HepG2 (cell line): ENCODE measurements around the gene ATP2B3. TPM values are rescaled to one million over a fixed set of nuclear protein-coding genes. Genes with fewer than 3 reads are reported as not detected.
A peak's percentile ranks its signal among the peaks of the same experiment; 100 is the strongest.

Source experiments
- ATAC-seq: fragments of 200-7000 bp; cut with Tn5 transposase; 3 replicates; pipeline ENCODE4 v1.9.1; 2020; ENCODE audit warnings: mild to moderate bottlenecking, moderate library complexity
- BruUV-seq: library from RNA; stranded (reverse); fragments of 400-500 nt; replicated peaks from 2 replicates; lab custom pipeline; 2021; lab: Mats Ljungman, UMichigan
- CTCF ChIA-PET: fragments of 300-600 bp; formaldehyde crosslinking; extraction: SDS; loops from one replicate; lab custom pipeline; 2021; ENCODE audit warnings: low total read pairs, inconsistent platforms, low intra/inter-chr PET ratio; lab: Yijun Ruan, JAX
- POLR2A ChIA-PET: fragments of 350-600 bp; sonication (Branson Sonifier 250); formaldehyde crosslinking; loops from one replicate; lab custom pipeline; 2020; ENCODE audit warnings: antibody characterized with exemption, inconsistent platforms; lab: Yijun Ruan, JAX
- DNase-seq: peaks from one replicate; pipeline ENCODE4 v3.0.0-alpha.2; 2015; ENCODE audit warnings: low spot score
- FAIRE-seq: peaks from 3 replicates; lab custom pipeline; 2011; peaks lifted over from hg19 to GRCh38; lab: Jason Lieb, UNC
- H2AFZ ChIP-seq: one replicate; pipeline ENCODE4 v1.6.1; 2011; ENCODE audit warnings: low read length, inconsistent platforms
- H3K27ac ChIP-seq: fragments of 300-600 bp; 3 replicates; pipeline ENCODE4 v1.8.0; 2011; ENCODE audit warnings: mixed run types, mild to moderate bottlenecking, mixed read lengths, low read length, inconsistent platforms; ENCODE audit not compliant: insufficient read depth; ENCODE audit errors: extremely low read length
- H3K27me3 ChIP-seq, 2 experiments: fragments of 200-600 bp in 1 of 2; 2 replicates in 1 of 2; 3 replicates in 1 of 2; pipeline versions ENCODE4 v1.6.0 to v1.8.0; 2011; ENCODE audit warnings: low read length in 2 of 2, mild to moderate bottlenecking in 2 of 2, moderate library complexity in 2 of 2, inconsistent platforms in 1 of 2; ENCODE audit not compliant: insufficient read depth in 2 of 2, control insufficient read depth in 1 of 2
- H3K36me3 ChIP-seq, 2 experiments: fragments of 200-600 bp in 1 of 2; replicated peaks in 1 of 2; 2 replicates in 1 of 2; 3 replicates in 1 of 2; pipeline versions ENCODE4 v1.5.1 to v1.8.0; 2011; ENCODE audit warnings: low read length in 2 of 2, inconsistent platforms in 1 of 2; ENCODE audit not compliant: insufficient read depth in 2 of 2, control insufficient read depth in 1 of 2
- H3K4me1 ChIP-seq: 2 replicates; pipeline ENCODE4 v1.5.1; 2012; ENCODE audit warnings: low read length, inconsistent platforms; ENCODE audit not compliant: insufficient read depth
- H3K4me2 ChIP-seq: 2 replicates; pipeline ENCODE4 v1.6.0; 2011; ENCODE audit warnings: low read depth, low read length, inconsistent platforms
- H3K4me3 ChIP-seq, 3 experiments: fragments of 200-600 bp in 1 of 3; sonication (generic), shearing (Covaris generic) in 1 of 3; replicated peaks in 1 of 3; 2 replicates each; pipeline ENCODE4 v1.5.1; 2011 to 2016; ENCODE audit warnings: low read length in 3 of 3, inconsistent platforms in 2 of 3, low read depth in 2 of 3, mild to moderate bottlenecking in 2 of 3, control low read depth in 1 of 3, mixed read lengths in 1 of 3; ENCODE audit not compliant: insufficient read depth in 1 of 3
- H3K79me2 ChIP-seq: one replicate; pipeline ENCODE4 v1.6.1; 2011; ENCODE audit warnings: low read length, inconsistent platforms; ENCODE audit not compliant: insufficient read depth
- H3K9ac ChIP-seq: 2 replicates; pipeline ENCODE4 v1.6.0; 2011; ENCODE audit warnings: mild to moderate bottlenecking, low read depth, low read length, inconsistent platforms; ENCODE audit not compliant: insufficient read depth
- H3K9me3 ChIP-seq: 2 replicates; pipeline ENCODE4 v1.5.1; 2012; ENCODE audit warnings: mild to moderate bottlenecking, low read length
- H4K20me1 ChIP-seq: 2 replicates; pipeline ENCODE4 v1.6.0; 2011; ENCODE audit warnings: inconsistent platforms, mild to moderate bottlenecking, low read length, moderate library complexity; ENCODE audit not compliant: insufficient read depth
- ASH2L ChIP-seq: fragments of 300-600, 200-600 bp; sonication (generic); IDR thresholded peaks from 2 replicates; pipeline ENCODE4 v1.7.0; 2017; ENCODE audit warnings: low read depth, mild to moderate bottlenecking, moderate library complexity, mixed read lengths, low read length; ENCODE audit not compliant: insufficient read length
- ATF7-NPFF ChIP-seq: sonication (generic); formaldehyde crosslinking; IDR thresholded peaks from 2 replicates; pipeline ENCODE4 v1.8.1; 2023; ENCODE audit warnings: mild to moderate bottlenecking, low read depth, missing genetic modification reagents, moderate library complexity
- CEBPG ChIP-seq: IDR thresholded peaks from 2 replicates; pipeline ENCODE4 v1.6.1; 2016
- EED ChIP-seq: sonication (generic); formaldehyde crosslinking; IDR thresholded peaks from 2 replicates; pipeline ENCODE4 v1.5.0; 2020; ENCODE audit warnings: mild to moderate bottlenecking, missing genetic modification reagents
- NBN ChIP-seq: fragments of 450-650 bp; conservative IDR thresholded peaks from 2 replicates; pipeline ENCODE4 v1.6.1; 2017
- PCBP2 ChIP-seq: fragments of 200-400 bp; formaldehyde crosslinking; optimal IDR thresholded peaks from 2 replicates; pipeline ENCODE3; 2018; ENCODE audit warnings: low read length, low read depth; ENCODE audit not compliant: poor library complexity, severe bottlenecking
- SP1 ChIP-seq, 2 experiments: fragments of 450-650 bp in 1 of 2; sonication (generic) in 1 of 2; formaldehyde crosslinking in 1 of 2; IDR thresholded peaks; 2 replicates each; pipeline versions ENCODE4 v1.4.0 to v1.6.1; 2016 to 2020; ENCODE audit warnings: missing genetic modification reagents in 1 of 2
- TIGD3 ChIP-seq: sonication (generic); formaldehyde crosslinking; IDR thresholded peaks from 2 replicates; pipeline ENCODE4 v1.5.1; 2020; ENCODE audit warnings: mild to moderate bottlenecking, missing genetic modification reagents, borderline replicate concordance
- ZNF12 ChIP-seq: sonication (generic); formaldehyde crosslinking; IDR thresholded peaks from 2 replicates; pipeline ENCODE4 v1.5.0; 2020; ENCODE audit warnings: missing genetic modification reagents
- ZNF33A ChIP-seq: sonication (generic); formaldehyde crosslinking; IDR thresholded peaks from 2 replicates; pipeline ENCODE4 v1.5.1; 2020; ENCODE audit warnings: missing genetic modification reagents, mild to moderate bottlenecking, moderate library complexity, borderline replicate concordance
- WGBS: methylation state at CpG from one replicate; pipeline ENCODE4 v1.1.6; 2017; ENCODE audit warnings: low lambda C conversion rate; 5-methylcytosine and 5-hydroxymethylcytosine counted together
- in situ Hi-C: cut with HindIII; loops from 2 replicates; pipeline ENCODE4 v1.10.0; 2017; ENCODE audit warnings: low pct_unique_long_range_greater_than_20kb; ENCODE audit not compliant: extremely low pct_ligation_motif_present
- intact Hi-C: fragments of 100-400 bp; cut with micrococcal nuclease; formaldehyde crosslinking; loops from one replicate; pipeline ENCODE4 v1.10.0; 2022; ENCODE audit not compliant: unreplicated experiment
- polyA plus RNA-seq, 8 experiments: library from polyadenylated mRNA; depleted of rRNA in 3 of 8; stranded (reverse) in 7 of 8; unstranded in 1 of 8; fragments of >200 nt; fragmentation: Illumina TruSeq in 4 of 8; extraction: Trizol in 4 of 8; gene quantifications; 2 replicates each; pipeline versions ENCODE4 v1.2.1 to v1.2.3, GENCODE V29; 2011 to 2016; ENCODE audit warnings: low read depth in 4 of 8, missing spikeins in 1 of 8, mixed read lengths in 1 of 8; ENCODE audit not compliant: insufficient read depth in 1 of 8
- total RNA-seq, 5 experiments: library from RNA; depleted of rRNA; stranded (reverse); fragments of >200 nt; fragmentation: Illumina TruSeq; extraction: Trizol; gene quantifications; 2 replicates each; pipeline ENCODE4 v1.2.3, GENCODE V29; 2016; ENCODE audit warnings: low read depth in 1 of 5
- TF ChIP-seq, protein P1 (sequence below): IDR thresholded peaks from 2 replicates; pipeline ENCODE4 v1.6.1; 2018; ENCODE audit warnings: missing genetic modification reagents, mild to moderate bottlenecking, missing compliant biosample characterization
- TF ChIP-seq, protein P2 (sequence below): sonication (generic); formaldehyde crosslinking; IDR thresholded peaks from 2 replicates; pipeline ENCODE4 v1.8.0; 2023; ENCODE audit warnings: mild to moderate bottlenecking, missing genetic modification reagents
- TF ChIP-seq, protein P3 (sequence below), 2 experiments: sonication (generic) in 1 of 2; formaldehyde crosslinking in 1 of 2; IDR thresholded peaks; 2 replicates each; pipeline versions ENCODE4 v1.6.1 to v1.9.0; 2014 to 2022; ENCODE audit warnings: antibody characterized with exemption in 1 of 2, borderline replicate concordance in 1 of 2, inconsistent platforms in 1 of 2, low read depth in 1 of 2, missing genetic modification reagents in 1 of 2

Gene ATP2B3
- total and polyA plus RNA-seq, 2 of the 13 experiments (the other 11 are each of a cell fraction or from before 2014, with no cell fraction given), result not detected

DNA sequence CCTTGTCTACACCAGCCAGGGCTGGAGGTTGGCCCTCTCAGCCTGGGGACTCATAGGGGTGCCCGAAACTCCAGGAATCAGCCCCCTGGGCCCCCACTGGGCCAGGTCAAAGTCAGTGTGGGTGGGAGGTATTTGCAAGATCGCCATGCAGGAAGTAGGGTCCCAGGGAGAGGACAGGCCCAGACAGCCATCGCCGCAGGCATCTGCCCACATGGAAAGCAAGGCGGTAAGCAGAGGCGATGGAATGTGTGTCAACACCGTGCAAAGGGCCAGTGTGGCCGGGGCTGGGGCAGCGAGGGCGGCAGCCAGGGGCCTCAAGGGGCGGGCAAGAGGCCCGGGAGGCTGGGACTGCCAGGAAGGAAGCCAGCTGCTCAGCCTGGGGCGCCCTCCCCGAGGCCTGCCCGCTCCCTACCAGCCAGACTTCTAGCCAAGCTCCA, 110.3 kb downstream of the ATP2B3 start (continued):
- TF ChIP-seq NBN, result no peak
- TF ChIP-seq SP1 (IDR thresholded peaks at IDR 0.05), result no peak
- peak; percentile 62 for TF ChIP-seq SP1 (CRISPR knock-in tag; IDR thresholded peaks at IDR 0.05)
- TF ChIP-seq PCBP2, result no peak
- TF ChIP-seq, protein P1, sequence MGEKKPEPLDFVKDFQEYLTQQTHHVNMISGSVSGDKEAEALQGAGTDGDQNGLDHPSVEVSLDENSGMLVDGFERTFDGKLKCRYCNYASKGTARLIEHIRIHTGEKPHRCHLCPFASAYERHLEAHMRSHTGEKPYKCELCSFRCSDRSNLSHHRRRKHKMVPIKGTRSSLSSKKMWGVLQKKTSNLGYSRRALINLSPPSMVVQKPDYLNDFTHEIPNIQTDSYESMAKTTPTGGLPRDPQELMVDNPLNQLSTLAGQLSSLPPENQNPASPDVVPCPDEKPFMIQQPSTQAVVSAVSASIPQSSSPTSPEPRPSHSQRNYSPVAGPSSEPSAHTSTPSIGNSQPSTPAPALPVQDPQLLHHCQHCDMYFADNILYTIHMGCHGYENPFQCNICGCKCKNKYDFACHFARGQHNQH (CRISPR knock-in tag), result peak; percentile 51; the same call in 1 of the 2 replicates
- peak; percentile 36 for TF ChIP-seq CEBPG

DNA sequence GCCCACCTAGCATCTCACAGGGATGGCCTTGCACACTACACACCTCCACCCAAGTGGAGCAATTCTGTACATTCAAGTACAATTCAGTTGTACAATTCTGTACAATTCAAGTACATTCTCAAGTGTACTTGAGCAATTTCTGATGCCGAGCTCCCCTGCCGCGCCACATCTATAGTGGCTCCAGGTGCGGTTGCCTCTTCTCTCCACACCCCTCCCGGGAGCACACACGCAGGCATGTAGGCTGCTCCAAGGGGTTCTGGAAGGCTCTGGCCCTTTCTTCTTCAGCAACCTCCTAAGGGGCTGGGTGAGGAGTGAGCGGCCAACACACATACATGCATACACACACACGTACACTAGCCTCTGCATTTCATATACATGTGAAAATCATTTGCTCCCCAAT, 110.7 kb downstream of the ATP2B3 start:
- no CpG with 5 or more reads among the region's 8 CpGs for WGBS
- Histone ChIP-seq H3K27me3 (no peaks in the 10 kb centered on the region), H2AFZ (no peak overlapping the region), H3K36me3 (no peaks in the 10 kb centered on the region), H3K4me3 (peak overlapping the region in 1 of 3 experiments; percentile 37; a peak in 2 of 6 replicates), H3K9ac (peak overlapping the region; percentile 63), H4K20me1 (no peaks in the 10 kb centered on the region), H3K79me2 (peaks cover 22% of the 10 kb centered on the region), H3K9me3 (no peaks in the 10 kb centered on the region), H3K4me2 (peak overlapping the region; percentile 63), H3K4me1 (peaks cover 81% of the 10 kb centered on the region), H3K27ac (peak overlapping the region; percentile 100)
- CTCF ChIA-PET, result no interaction called here
- intact Hi-C loops (no loop called here), in situ Hi-C loops (no loop called here)
- no TSS peak for BruUV-seq
- no peak for ATAC-seq
- POLR2A ChIA-PET, result interaction anchor here (1.9 to 11.8 kb wide), 5 partner anchors 8 to 300 kb away, joined by 4 to 596 read pairs (median 144); partner anchors contain the start of genes CCNQ and DUSP9
- DNase-seq, result no peak
- FAIRE-seq, result no peak
- TF ChIP-seq, protein P2, sequence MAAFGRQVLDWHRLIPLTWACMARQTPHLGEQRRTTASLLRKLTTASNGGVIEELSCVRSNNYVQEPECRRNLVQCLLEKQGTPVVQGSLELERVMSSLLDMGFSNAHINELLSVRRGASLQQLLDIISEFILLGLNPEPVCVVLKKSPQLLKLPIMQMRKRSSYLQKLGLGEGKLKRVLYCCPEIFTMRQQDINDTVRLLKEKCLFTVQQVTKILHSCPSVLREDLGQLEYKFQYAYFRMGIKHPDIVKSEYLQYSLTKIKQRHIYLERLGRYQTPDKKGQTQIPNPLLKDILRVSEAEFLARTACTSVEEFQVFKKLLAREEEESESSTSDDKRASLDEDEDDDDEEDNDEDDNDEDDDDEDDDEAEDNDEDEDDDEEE, result no peak
- TF ChIP-seq ATF7-NPFF (CRISPR knock-in tag) (peak; percentile 17; the same call in 1 of the 2 replicates), TIGD3 (no peak), ASH2L (no peak), ZNF33A (CRISPR knock-in tag) (0 out of 2 replicates have a peak, but pooled peaks have one; percentile 3), EED (CRISPR knock-in tag) (no peak), ZNF12 (peak; percentile 9; the same call in 1 of the 2 replicates)
- TF ChIP-seq, protein P3, sequence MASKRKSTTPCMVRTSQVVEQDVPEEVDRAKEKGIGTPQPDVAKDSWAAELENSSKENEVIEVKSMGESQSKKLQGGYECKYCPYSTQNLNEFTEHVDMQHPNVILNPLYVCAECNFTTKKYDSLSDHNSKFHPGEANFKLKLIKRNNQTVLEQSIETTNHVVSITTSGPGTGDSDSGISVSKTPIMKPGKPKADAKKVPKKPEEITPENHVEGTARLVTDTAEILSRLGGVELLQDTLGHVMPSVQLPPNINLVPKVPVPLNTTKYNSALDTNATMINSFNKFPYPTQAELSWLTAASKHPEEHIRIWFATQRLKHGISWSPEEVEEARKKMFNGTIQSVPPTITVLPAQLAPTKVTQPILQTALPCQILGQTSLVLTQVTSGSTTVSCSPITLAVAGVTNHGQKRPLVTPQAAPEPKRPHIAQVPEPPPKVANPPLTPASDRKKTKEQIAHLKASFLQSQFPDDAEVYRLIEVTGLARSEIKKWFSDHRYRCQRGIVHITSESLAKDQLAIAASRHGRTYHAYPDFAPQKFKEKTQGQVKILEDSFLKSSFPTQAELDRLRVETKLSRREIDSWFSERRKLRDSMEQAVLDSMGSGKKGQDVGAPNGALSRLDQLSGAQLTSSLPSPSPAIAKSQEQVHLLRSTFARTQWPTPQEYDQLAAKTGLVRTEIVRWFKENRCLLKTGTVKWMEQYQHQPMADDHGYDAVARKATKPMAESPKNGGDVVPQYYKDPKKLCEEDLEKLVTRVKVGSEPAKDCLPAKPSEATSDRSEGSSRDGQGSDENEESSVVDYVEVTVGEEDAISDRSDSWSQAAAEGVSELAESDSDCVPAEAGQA (IDR thresholded peaks at IDR 0.05; ENCODE audit: low read depth), result 0 out of 2 replicates have a peak, but pooled peaks have one; percentile 6
- TF ChIP-seq, protein P3 (CRISPR knock-in tag; IDR thresholded peaks at IDR 0.05; ENCODE audit: borderline replicate concordance), result no peak
